HG03025 (cell line): ENCODE data around the gene NSMCE1.

ENCODE experiments used
- ATAC-seq: cut with Tn5 transposase; IDR thresholded peaks from one replicate; pipeline ENCODE4 v1.9.1; 2021; ENCODE audit warnings: mild to moderate bottlenecking, moderate library complexity; ENCODE audit not compliant: unreplicated experiment, low FRiP score

The NSMCE1 gene

DNA sequence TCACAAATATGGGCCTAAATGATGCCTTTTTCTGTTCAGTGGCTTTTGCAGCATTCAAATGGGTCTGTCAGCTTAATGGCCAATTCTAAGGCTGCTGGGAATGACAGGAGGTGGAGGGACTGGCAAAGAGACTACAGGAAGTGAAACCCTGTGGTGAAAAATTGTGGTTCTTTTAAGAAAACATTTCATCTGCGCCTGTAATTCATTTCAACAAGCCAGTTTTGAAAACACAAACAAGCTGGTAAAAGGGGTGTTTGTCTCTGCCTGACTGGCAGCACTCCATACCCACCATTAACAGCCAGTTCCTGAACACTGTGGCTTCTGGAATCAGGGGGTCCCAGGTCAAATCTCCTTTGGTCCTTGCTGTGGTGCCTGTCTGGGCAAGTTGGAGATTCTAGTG lies 68.8 kb downstream of the NSMCE1 start:
- no peak for ATAC-seq

DNA sequence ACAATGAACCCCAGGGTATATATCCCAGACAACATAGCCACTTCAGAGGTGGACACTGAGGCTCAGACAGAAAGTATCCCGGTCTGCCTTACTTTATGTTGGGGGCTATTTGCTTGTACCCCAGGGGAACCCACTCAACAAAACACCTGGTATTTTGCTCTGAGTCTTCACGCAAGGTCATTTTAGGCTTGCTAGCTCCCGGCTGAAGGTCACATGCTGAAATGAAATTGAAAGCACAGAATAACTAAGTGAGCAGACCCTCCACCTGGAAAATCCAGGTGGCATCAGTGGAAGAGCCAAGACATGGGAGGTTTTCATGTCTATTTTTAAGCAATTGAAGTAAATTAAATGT lies 69.4 kb downstream of the NSMCE1 start:
- no peak for ATAC-seq

- no peak for ATAC-seq
Observed at GRCh38 chr16:27198451-27199234, 69.9 kb downstream of the NSMCE1 start.

- no peak for ATAC-seq
Observed at GRCh38 chr16:27197004-27197403, 71.6 kb downstream of the NSMCE1 start.

- ATAC-seq, result no peak
Observed at GRCh38 chr16:27195941-27196595, 72.5 kb downstream of the NSMCE1 start.

- ATAC-seq, result no peak
Observed at GRCh38 chr16:27195076-27195741, 73.4 kb downstream of the NSMCE1 start.

DNA sequence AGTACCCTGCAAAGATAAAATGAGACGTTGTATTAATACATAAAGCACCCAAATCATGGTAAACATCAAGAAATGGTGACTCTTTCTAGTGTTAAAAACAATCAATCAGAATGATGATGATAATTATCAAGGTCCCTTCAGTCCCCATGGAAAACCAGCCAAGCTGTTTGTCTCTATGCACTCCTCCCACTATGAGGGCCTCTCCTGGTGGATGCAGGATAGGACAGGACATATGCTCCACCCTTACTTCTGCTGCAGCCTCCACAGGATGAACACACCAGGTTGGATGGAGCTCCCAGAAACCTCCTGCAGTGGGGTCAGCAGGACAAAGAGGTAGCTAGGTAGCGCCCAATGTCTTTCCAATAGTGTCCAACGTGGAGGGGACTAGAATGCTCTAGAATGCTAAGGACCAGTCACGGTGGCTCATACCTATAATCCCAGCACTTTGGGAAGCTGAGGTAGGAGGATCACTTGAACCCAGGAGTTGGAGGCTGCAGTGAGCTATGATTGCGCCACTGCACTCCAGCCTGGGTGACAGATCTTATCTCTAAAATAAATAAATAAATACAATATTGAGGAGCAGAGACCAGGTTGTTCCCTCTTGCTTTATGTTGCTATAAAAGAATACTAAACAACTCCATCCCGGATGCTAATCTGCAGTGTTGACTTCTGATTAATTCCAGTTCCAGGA lies 75.1 kb downstream of the NSMCE1 start:
- no peak for ATAC-seq

DNA sequence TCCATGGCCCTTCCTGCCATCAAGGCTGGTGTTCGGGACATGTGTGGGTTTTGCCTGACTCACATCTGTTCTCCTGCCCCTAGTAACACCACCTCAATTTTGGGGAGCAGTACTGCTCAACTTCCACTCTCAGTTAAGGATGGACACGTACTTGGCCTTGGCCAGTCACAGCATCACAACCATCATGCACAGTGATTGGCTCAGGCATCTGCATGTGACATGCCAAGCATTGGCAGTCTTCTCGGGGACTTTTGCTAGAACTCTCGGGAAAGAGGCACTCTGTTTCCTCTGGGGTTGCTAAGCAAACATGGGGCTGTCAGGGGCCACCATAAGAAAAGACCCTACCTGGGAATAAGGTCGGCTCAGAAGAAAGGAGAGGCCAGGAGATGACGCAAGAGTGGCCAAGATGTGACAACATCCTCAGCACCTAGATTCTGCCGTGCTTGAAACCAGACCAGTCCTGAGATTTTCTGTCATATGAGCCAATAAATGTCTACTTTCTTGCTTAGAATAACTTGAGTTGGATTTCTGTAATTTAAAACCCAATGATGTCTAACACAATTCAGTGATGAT lies 77.1 kb downstream of the NSMCE1 start:
- no peak for ATAC-seq

GRCh38 chr16:27190316-27190871 lies 78.2 kb downstream of the NSMCE1 start:
- ATAC-seq, result no peak

DNA sequence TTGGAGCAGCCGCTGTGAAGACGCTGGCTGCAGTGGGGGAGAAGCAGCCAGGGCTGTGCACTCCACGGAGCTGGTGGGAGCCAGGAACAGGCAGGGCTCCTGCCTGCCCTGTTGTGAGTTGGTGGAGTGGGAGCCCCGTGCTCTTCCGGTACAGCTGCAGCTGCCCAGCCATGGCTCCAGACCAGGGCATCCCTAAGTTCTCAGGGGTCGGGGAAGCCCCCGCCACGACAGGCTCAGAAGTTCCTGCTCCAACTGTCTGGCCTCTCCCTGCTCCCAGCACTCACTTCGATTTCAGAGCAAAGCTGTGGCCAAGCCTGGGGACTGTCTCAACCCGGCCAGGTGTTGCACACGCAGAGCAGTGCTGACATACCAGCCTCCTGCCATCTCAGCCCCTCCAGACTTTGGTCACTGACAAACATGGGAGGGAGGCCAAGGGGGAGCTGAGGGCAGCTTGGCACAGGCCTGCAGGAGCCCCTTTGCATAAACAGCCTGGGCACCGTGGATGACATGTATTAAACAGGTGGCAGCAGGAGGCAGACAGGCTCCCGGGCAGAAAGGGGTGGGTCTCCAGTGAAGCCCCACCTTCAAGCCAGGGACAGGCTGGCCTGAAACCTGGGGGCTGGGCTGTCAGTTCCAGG lies 79.1 kb downstream of the NSMCE1 start:
- ATAC-seq, result no peak

DNA sequence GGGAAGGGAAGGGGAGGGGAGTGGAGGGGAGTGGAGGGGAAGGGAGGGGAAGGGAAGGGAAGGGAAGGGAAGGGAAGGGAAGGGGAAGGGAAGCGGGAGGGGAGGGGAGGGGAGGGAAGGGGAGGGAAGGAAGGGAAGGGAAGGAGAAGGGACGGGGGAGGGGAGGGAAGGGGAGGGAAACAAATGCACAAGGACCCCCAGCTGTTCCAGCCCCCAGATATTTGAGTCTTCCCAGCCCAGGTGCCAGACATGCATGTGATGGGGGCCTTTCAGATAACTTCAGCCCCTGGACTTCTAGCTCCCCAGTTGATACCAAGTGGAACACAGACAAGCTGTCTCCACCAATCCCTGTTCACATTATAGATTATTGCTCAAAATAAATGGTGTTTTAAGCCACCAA lies 79.9 kb downstream of the NSMCE1 start:
- no peak for ATAC-seq

DNA sequence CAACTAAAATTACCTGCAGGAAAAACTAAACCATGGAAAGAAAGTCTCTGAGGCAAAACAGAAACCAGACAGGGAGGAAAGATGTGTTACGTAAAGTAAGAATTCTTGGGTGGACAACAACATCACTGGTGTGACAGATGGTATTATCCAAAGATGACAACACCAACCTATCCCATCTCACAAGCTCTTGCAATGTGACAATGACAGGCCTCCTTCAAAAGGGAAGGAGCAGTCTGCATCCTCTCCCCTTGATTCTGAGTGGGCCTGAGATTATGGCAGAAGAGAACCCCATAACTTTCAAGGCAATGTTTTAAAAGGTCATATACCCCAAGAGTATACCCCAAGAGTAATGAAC lies 82.8 kb downstream of the NSMCE1 start:
- ATAC-seq, result no peak

DNA sequence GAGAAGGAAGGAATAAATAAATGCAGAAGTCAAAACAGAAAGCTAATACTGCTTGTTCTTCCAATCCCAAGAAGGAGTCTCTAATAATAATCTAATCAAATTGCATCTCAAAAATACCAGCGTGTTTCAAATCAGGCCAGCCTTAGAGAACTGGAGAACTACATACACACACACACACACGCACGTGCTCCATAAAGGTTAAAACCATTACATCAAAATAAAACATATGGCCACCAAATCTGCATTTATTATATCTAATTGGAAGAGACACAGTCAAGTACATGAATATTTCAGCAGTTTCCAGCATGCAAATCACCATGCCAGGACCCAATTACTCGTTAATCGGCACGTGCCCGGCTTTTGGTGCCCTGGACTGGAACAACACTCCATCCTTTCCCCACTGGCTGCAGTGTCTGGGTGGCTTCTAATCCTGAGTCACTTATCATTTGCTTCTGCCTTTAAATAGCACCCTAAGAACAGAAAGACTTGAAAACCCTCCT lies 85.6 kb downstream of the NSMCE1 start:
- no peak for ATAC-seq

- ATAC-seq, result no peak
Observed at GRCh38 chr16:27181019-27181790, 87.4 kb downstream of the NSMCE1 start.

- no peak for ATAC-seq
Observed at GRCh38 chr16:27179500-27180072, 89.0 kb downstream of the NSMCE1 start.

DNA sequence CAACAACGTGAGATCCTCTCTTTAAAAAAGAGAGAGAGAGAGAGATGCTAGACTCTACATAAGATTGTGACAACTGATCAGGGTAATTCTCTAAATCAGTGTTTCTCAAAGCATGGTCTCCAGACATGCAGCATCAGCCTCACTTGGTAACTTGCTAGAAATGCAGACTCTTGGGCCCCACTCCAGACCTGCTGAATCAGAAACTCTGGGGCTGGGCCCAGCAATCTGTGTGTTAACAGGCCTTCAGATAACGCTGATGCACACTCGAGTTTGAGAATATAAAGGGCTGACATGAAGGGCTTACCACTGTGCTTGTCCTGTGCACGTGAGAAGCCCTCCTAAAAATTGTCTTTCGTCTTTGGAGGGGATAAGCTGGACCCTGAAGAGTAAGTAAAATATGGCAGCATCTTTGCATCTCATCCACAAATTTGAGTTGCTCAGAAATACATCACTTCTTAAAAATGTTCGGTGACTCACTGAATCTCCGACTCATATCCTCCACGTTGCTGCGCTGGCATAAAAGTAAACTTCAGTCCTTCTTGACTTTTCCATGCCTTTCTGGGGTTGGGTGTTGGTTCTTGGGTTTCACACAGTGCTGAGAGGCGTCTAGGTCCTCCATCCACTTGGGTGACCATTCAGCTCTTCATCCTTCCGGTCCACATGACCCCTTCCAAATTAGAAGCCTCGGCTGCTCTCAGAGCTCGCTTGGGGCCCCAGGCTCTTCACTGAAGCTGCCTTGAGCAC lies 91.4 kb downstream of the NSMCE1 start:
- no peak for ATAC-seq

GRCh38 chr16:27175888-27176287 lies 92.7 kb downstream of the NSMCE1 start:
- ATAC-seq, result no peak
